Measurements from ENCODE around the gene MAST1. TPM values are rescaled to one million over a fixed set of nuclear protein-coding genes. Genes with fewer than 3 reads are reported as not detected.
"Not testable (repeated sequence)": the region's sequence is repeated elsewhere in the genome, so short reads cannot be mapped to it uniquely, and the experiment has no call there.

The MAST1 gene
- total and polyA plus RNA-seq, 2 donors from 2014 or later = 0.35 to 0.39 TPM

GRCh38 chr19:12888006-12888603, 49.8 kb downstream of the MAST1 start:
- peaks cover 8% of the 10 kb centered on the region for H3K27me3 ChIP-seq (ENCODE audit: control insufficient read depth, insufficient read depth, low read length)
- no peak for TF ChIP-seq CTCF (IDR thresholded peaks at IDR 0.05; ENCODE audit: borderline replicate concordance, extremely low read depth, insufficient read depth)
- no peak overlapping the region for H3K9ac ChIP-seq (ENCODE audit: low read length in 3 of 3)
- H3K4me1 ChIP-seq (ENCODE audit: control insufficient read depth in 2 of 3, insufficient read depth in 2 of 3, low read depth in 1 of 3, low read length in 3 of 3) = peaks cover 0 to 11% (median 0%) of the 10 kb centered on the region in 3 donors
- no peak overlapping the region for H3K27ac ChIP-seq (ENCODE audit: low read depth in 2 of 2, low read length in 2 of 2)
- no peaks in the 10 kb centered on the region for H3K36me3 ChIP-seq (ENCODE audit: control insufficient read depth in 2 of 3, insufficient read depth in 3 of 3, low read length in 3 of 3)
- no peak overlapping the region for H3K4me3 ChIP-seq (ENCODE audit: low read length in 3 of 3)
- FAIRE-seq (no peak), DNase-seq (no peak)
- intact Hi-C loops (cut with DNase I) = no loop called here
- H3K9me3 ChIP-seq (ENCODE audit: control insufficient read depth in 2 of 3, insufficient read depth in 1 of 3, low read length in 3 of 3) = no peaks in the 10 kb centered on the region

- DNase-seq; intact Hi-C loops (cut with DNase I); H3K9me3 ChIP-seq (ENCODE audit: control insufficient read depth in 2 of 3, insufficient read depth in 1 of 3, low read length in 3 of 3); FAIRE-seq; H3K27me3 ChIP-seq (ENCODE audit: control insufficient read depth, insufficient read depth, low read length): not testable (repeated sequence)
- peaks cover 0 to 12% (median 7%) of the 10 kb centered on the region in 3 donors for H3K36me3 ChIP-seq (ENCODE audit: control insufficient read depth in 2 of 3, insufficient read depth in 3 of 3, low read length in 3 of 3)
- H3K9ac ChIP-seq (ENCODE audit: low read length in 3 of 3) = peak overlapping the region in 1 of 3 donors; percentile 50
- H3K4me3 ChIP-seq (ENCODE audit: low read length in 3 of 3) = peak overlapping the region; percentile 33 to 93 (median 42)
- H3K4me1 ChIP-seq (ENCODE audit: control insufficient read depth in 2 of 3, insufficient read depth in 2 of 3, low read depth in 1 of 3, low read length in 3 of 3) = peaks cover 0 to 11% (median 0%) of the 10 kb centered on the region in 3 donors
- peak overlapping the region in 1 of 2 donors; percentile 14 for H3K27ac ChIP-seq (ENCODE audit: low read depth in 2 of 2, low read length in 2 of 2)
Observed at GRCh38 chr19:12890299-12890786, 52.0 kb downstream of the MAST1 start.

GRCh38 chr19:12890787-12891552, 52.7 kb downstream of the MAST1 start, which contains the start of gene GCDH:
Gene GCDH, plus strand, starts transcription at chr19:12891160. Its CDS starts 145 bp downstream, at chr19:12891305.
- Histone ChIP-seq H3K27ac (ENCODE audit: low read depth in 2 of 2, low read length in 2 of 2) (peak within 1 kb of the TSS; percentile 63 to 77), H3K9ac (ENCODE audit: low read length in 3 of 3) (peak within 1 kb of the TSS; percentile 65 to 90 (median 78)), H3K4me3 (ENCODE audit: low read length in 3 of 3) (peak within 1 kb of the TSS; percentile 75 to 97 (median 93)), H3K4me1 (ENCODE audit: control insufficient read depth in 2 of 3, insufficient read depth in 2 of 3, low read depth in 1 of 3, low read length in 3 of 3) (peaks cover 0 to 11% (median 0%) of the 10 kb centered on the region in 3 donors), H3K9me3 (ENCODE audit: control insufficient read depth in 2 of 3, insufficient read depth in 1 of 3, low read length in 3 of 3) (no peaks in the 10 kb centered on the region), H3K36me3 (ENCODE audit: control insufficient read depth in 2 of 3, insufficient read depth in 3 of 3, low read length in 3 of 3) (peaks cover 0 to 12% (median 7%) of the 10 kb centered on the region in 3 donors), H3K27me3 (ENCODE audit: control insufficient read depth, insufficient read depth, low read length) (no peaks in the 10 kb centered on the region)
- DNase-seq (peak; percentile 98 to 100 (median 99)), FAIRE-seq (peak; percentile 99)
- no peak for TF ChIP-seq CTCF (IDR thresholded peaks at IDR 0.05; ENCODE audit: borderline replicate concordance, extremely low read depth, insufficient read depth)
- intact Hi-C loops (cut with DNase I) = no loop called here

DNA sequence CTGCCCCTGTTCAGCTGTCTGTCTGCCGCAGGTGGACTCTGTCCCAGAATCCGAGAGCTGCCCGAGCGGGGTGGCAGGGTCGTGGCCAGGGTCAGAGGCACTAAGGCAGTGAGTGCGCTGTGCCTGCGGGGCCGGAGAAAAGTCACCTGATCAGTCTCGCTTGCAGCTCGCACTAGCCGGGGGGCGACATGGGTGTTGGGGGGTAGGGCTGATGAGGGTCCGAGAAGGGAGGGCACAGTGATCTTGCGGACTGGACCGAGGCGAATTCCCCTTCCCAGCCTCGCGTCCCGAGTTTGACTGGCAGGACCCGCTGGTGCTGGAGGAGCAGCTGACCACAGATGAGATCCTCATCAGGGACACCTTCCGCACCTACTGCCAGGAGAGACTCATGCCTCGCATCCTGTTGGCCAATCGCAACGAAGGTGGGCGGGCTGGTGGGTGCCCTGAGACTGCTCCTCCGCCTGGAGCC, 53.3 kb downstream of the MAST1 start:
- H3K4me1 ChIP-seq (ENCODE audit: control insufficient read depth in 2 of 3, insufficient read depth in 2 of 3, low read depth in 1 of 3, low read length in 3 of 3) = peaks cover 0 to 11% (median 0%) of the 10 kb centered on the region in 3 donors
- peaks cover 0 to 17% (median 9%) of the 10 kb centered on the region in 3 donors for H3K36me3 ChIP-seq (ENCODE audit: control insufficient read depth in 2 of 3, insufficient read depth in 3 of 3, low read length in 3 of 3)
- peak in 4 of 5 donors; percentile 5 to 78 (median 40) for DNase-seq
- no peak for FAIRE-seq
- no peak for TF ChIP-seq CTCF (IDR thresholded peaks at IDR 0.05; ENCODE audit: borderline replicate concordance, extremely low read depth, insufficient read depth)
- intact Hi-C loops (cut with DNase I) = no loop called here
- H3K27me3 ChIP-seq (ENCODE audit: control insufficient read depth, insufficient read depth, low read length) = no peaks in the 10 kb centered on the region
- peak overlapping the region in 1 of 2 donors; percentile 63 for H3K27ac ChIP-seq (ENCODE audit: low read depth in 2 of 2, low read length in 2 of 2)
- H3K9me3 ChIP-seq (ENCODE audit: control insufficient read depth in 2 of 3, insufficient read depth in 1 of 3, low read length in 3 of 3) = no peaks in the 10 kb centered on the region
- H3K9ac ChIP-seq (ENCODE audit: low read length in 3 of 3) = peak overlapping the region; percentile 65 to 90 (median 78)
- peak overlapping the region; percentile 75 to 97 (median 93) for H3K4me3 ChIP-seq (ENCODE audit: low read length in 3 of 3)
